Measurements from ENCODE around the gene CRACR2B.

The CRACR2B gene

GRCh38 chr11:859394-860131 is 31.8 kb downstream of the CRACR2B start:
- no peak for TF ChIP-seq CTCF (IDR thresholded peaks at IDR 0.05; ENCODE audit: insufficient read depth, low read depth, low read length, missing control alignments)
- DNase-seq (ENCODE audit: low read depth), result peak; percentile 80
- H3K4me3 ChIP-seq (ENCODE audit: low read length), result no peak overlapping the region

- no peak for DNase-seq (ENCODE audit: low read depth)
- no peak for TF ChIP-seq CTCF (IDR thresholded peaks at IDR 0.05; ENCODE audit: insufficient read depth, low read depth, low read length, missing control alignments)
- H3K4me3 ChIP-seq (ENCODE audit: low read length), result no peak overlapping the region
These were observed 32.8 kb downstream of the CRACR2B start for GRCh38 chr11:860234-861104.

GRCh38 chr11:861105-861479 is 33.4 kb downstream of the CRACR2B start:
- no peak for TF ChIP-seq CTCF (IDR thresholded peaks at IDR 0.05; ENCODE audit: insufficient read depth, low read depth, low read length, missing control alignments)
- no peak overlapping the region for H3K4me3 ChIP-seq (ENCODE audit: low read length)
- no peak for DNase-seq (ENCODE audit: low read depth)

- H3K4me3 ChIP-seq (ENCODE audit: low read length), result no peak overlapping the region
- TF ChIP-seq CTCF (IDR thresholded peaks at IDR 0.05; ENCODE audit: insufficient read depth, low read depth, low read length, missing control alignments), result no peak
- DNase-seq (ENCODE audit: low read depth), result no peak
These were observed 34.5 kb downstream of the CRACR2B start for GRCh38 chr11:862081-862661.

GRCh38 chr11:862696-863022 is 34.9 kb downstream of the CRACR2B start:
- no peak for DNase-seq (ENCODE audit: low read depth)
- TF ChIP-seq CTCF (IDR thresholded peaks at IDR 0.05; ENCODE audit: insufficient read depth, low read depth, low read length, missing control alignments), result no peak
- H3K4me3 ChIP-seq (ENCODE audit: low read length), result no peak overlapping the region

- H3K4me3 ChIP-seq (ENCODE audit: low read length), result no peak overlapping the region
- DNase-seq (ENCODE audit: low read depth), result no peak
- TF ChIP-seq CTCF (IDR thresholded peaks at IDR 0.05; ENCODE audit: insufficient read depth, low read depth, low read length, missing control alignments), result no peak
These were observed 35.5 kb downstream of the CRACR2B start for GRCh38 chr11:863023-863909.

Measured in epithelial cell of esophagus (primary cell).